ENCODE data around the gene SLC7A7. TPM values are rescaled to one million over a fixed set of nuclear protein-coding genes. Genes with fewer than 3 reads are reported as not detected.
A peak's percentile ranks its signal among the peaks of the same experiment; 100 is the strongest.

The SLC7A7 gene
- total and polyA plus RNA-seq, 2 of the 13 experiments (the other 11 are each of a cell fraction or from before 2014, with no cell fraction given) = 0.13 to 0.63 TPM

DNA sequence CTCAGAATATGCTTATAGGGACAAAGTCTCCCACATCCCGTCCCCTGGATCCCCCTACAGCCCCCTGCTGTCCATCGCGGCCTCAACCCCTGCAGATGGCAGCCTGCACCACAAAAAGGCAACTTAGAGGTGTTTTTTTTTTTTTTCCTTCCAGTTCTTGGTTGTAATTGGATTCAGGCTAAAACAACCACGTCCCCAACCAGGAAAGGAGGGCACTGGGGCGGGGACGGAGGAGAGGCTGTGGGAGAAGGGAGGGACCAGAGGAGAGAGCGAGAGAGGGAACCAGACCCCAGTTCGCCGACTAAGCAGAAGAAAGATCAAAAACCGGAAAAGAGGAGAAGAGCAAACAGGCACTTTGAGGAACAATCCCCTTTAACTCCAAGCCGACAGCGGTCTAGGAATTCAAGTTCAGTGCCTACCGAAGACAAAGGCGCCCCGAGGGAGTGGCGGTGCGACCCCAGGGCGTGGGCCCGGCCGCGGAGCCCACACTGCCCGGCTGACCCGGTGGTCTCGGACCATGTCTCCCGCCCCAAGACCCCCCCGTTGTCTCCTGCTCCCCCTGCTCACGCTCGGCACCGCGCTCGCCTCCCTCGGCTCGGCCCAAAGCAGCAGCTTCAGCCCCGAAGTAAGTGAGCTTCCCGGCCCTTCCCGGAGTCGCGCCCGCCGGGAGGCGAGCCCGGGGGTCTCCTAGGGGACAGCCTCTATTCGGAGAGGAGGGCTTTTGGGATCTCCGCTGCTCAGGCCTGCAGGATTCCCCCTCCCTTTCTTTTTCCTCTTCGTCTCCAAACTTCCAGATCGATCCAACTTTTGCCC is 21.3 kb upstream of the SLC7A7 start, which contains the start of gene MMP14 (continued):
- TF ChIP-seq, protein P1, sequence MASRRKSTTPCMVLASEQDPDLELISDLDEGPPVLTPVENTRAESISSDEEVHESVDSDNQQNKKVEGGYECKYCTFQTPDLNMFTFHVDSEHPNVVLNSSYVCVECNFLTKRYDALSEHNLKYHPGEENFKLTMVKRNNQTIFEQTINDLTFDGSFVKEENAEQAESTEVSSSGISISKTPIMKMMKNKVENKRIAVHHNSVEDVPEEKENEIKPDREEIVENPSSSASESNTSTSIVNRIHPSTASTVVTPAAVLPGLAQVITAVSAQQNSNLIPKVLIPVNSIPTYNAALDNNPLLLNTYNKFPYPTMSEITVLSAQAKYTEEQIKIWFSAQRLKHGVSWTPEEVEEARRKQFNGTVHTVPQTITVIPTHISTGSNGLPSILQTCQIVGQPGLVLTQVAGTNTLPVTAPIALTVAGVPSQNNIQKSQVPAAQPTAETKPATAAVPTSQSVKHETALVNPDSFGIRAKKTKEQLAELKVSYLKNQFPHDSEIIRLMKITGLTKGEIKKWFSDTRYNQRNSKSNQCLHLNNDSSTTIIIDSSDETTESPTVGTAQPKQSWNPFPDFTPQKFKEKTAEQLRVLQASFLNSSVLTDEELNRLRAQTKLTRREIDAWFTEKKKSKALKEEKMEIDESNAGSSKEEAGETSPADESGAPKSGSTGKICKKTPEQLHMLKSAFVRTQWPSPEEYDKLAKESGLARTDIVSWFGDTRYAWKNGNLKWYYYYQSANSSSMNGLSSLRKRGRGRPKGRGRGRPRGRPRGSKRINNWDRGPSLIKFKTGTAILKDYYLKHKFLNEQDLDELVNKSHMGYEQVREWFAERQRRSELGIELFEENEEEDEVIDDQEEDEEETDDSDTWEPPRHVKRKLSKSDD (CRISPR knock-in tag; IDR thresholded peaks at IDR 0.05; ENCODE audit: low read depth) = no peak
- TF ChIP-seq ZNF34 (CRISPR knock-in tag; IDR thresholded peaks at IDR 0.05; ENCODE audit: borderline replicate concordance) = no peak
- no peak for TF ChIP-seq NFRKB (IDR thresholded peaks at IDR 0.05)
- TF ChIP-seq ZNF451 (CRISPR knock-in tag; IDR thresholded peaks at IDR 0.05) = no peak
- TF ChIP-seq SIN3B (IDR thresholded peaks at IDR 0.05; ENCODE audit: low read length) = no peak
- TF ChIP-seq ELF1 (CRISPR knock-in tag; IDR thresholded peaks at IDR 0.05) = no peak; the same call in 1 of the 2 replicates
- TF ChIP-seq FLYWCH1 (CRISPR knock-in tag; IDR thresholded peaks at IDR 0.05) = no peak
- TF ChIP-seq POLR2AphosphoS5 (IDR thresholded peaks at IDR 0.05; ENCODE audit: low read depth, low read length) = peak; percentile 12; the same call in 1 of the 2 replicates
- TF ChIP-seq ARNT2 (CRISPR knock-in tag; IDR thresholded peaks at IDR 0.05; ENCODE audit: low read depth) = no peak
- TF ChIP-seq, protein P2, sequence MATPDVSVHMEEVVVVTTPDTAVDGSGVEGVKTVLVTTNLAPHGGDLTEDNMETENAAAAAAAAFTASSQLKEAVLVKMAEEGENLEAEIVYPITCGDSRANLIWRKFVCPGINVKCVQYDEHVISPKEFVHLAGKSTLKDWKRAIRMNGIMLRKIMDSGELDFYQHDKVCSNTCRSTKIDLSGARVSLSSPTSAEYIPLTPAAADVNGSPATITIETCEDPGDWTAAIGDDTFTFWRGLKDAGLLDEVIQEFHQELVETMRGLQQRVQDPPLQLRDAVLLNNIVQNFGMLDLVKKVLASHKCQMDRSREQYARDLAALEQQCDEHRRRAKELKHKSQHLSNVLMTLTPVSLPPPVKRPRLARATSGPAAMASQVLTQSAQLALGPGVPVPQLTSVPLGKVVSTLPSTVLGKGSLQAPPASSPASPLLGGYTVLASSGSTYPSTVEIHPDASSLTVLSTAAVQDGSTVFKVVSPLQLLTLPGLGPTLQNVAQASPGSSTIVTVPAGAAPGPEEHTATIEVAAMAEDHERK (CRISPR knock-in tag; IDR thresholded peaks at IDR 0.05; ENCODE audit: low read depth) = no peak
- TF ChIP-seq ATAD3A (CRISPR knock-in tag; IDR thresholded peaks at IDR 0.05) = no peak
- TF ChIP-seq, protein P3, sequence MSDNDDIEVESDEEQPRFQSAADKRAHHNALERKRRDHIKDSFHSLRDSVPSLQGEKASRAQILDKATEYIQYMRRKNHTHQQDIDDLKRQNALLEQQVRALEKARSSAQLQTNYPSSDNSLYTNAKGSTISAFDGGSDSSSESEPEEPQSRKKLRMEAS (IDR thresholded peaks at IDR 0.05) = no peak
- TF ChIP-seq NR2F2 (IDR thresholded peaks at IDR 0.05; ENCODE audit: borderline replicate concordance, low read depth) = no peak
- TF ChIP-seq, protein P4, sequence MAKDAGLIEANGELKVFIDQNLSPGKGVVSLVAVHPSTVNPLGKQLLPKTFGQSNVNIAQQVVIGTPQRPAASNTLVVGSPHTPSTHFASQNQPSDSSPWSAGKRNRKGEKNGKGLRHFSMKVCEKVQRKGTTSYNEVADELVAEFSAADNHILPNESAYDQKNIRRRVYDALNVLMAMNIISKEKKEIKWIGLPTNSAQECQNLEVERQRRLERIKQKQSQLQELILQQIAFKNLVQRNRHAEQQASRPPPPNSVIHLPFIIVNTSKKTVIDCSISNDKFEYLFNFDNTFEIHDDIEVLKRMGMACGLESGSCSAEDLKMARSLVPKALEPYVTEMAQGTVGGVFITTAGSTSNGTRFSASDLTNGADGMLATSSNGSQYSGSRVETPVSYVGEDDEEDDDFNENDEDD (CRISPR knock-in tag; IDR thresholded peaks at IDR 0.05; ENCODE audit: borderline replicate concordance) = no peak
- no peak for TF ChIP-seq MBD4 (IDR thresholded peaks at IDR 0.05; ENCODE audit: borderline replicate concordance, low read length)
- TF ChIP-seq, protein P5, sequence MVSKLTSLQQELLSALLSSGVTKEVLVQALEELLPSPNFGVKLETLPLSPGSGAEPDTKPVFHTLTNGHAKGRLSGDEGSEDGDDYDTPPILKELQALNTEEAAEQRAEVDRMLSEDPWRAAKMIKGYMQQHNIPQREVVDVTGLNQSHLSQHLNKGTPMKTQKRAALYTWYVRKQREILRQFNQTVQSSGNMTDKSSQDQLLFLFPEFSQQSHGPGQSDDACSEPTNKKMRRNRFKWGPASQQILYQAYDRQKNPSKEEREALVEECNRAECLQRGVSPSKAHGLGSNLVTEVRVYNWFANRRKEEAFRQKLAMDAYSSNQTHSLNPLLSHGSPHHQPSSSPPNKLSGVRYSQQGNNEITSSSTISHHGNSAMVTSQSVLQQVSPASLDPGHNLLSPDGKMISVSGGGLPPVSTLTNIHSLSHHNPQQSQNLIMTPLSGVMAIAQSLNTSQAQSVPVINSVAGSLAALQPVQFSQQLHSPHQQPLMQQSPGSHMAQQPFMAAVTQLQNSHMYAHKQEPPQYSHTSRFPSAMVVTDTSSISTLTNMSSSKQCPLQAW (CRISPR knock-in tag; IDR thresholded peaks at IDR 0.05) = no peak
- TF ChIP-seq FOXC1 (CRISPR knock-in tag; IDR thresholded peaks at IDR 0.05; ENCODE audit: borderline replicate concordance) = peak; percentile 41; the same call in 1 of the 2 replicates
- TF ChIP-seq NFYC (CRISPR knock-in tag; IDR thresholded peaks at IDR 0.05) = no peak
- no peak for TF ChIP-seq RFXANK (CRISPR knock-in tag; IDR thresholded peaks at IDR 0.05)
- no peak; the same call in 1 of the 2 replicates for TF ChIP-seq ETV5 (CRISPR knock-in tag; IDR thresholded peaks at IDR 0.05; ENCODE audit: borderline replicate concordance)
- TF ChIP-seq CCDC6 (CRISPR knock-in tag; IDR thresholded peaks at IDR 0.05) = 0 out of 2 replicates have a peak, but pooled peaks have one; percentile 18
- TF ChIP-seq ZNF44 (CRISPR knock-in tag; IDR thresholded peaks at IDR 0.05) = no peak
- no peak for TF ChIP-seq ZNF572 (CRISPR knock-in tag; IDR thresholded peaks at IDR 0.05)
- no peak for TF ChIP-seq DPF2 (CRISPR knock-in tag; IDR thresholded peaks at IDR 0.05; ENCODE audit: borderline replicate concordance, low read depth)

All from HepG2 (cell line).